ENCODE measurements around the gene PIK3CD.

PIK3CD gene

GRCh38 chr1:9628541-9629444, 22.7 kb upstream of the PIK3CD start:
- no peak for TF ChIP-seq CTCF (IDR thresholded peaks at IDR 0.05)

GRCh38 chr1:9629445-9630201, 21.9 kb upstream of the PIK3CD start:
- no peak for TF ChIP-seq CTCF (IDR thresholded peaks at IDR 0.05)

GRCh38 chr1:9630331-9631111, 21.0 kb upstream of the PIK3CD start:
- TF ChIP-seq CTCF (IDR thresholded peaks at IDR 0.05): no peak

- no peak for TF ChIP-seq CTCF (IDR thresholded peaks at IDR 0.05)
Measured at GRCh38 chr1:9631613-9632012, 19.9 kb upstream of the PIK3CD start.

GRCh38 chr1:9633493-9633892, 18.0 kb upstream of the PIK3CD start:
- no peak for TF ChIP-seq CTCF (IDR thresholded peaks at IDR 0.05)

GRCh38 chr1:9634582-9634981, 16.9 kb upstream of the PIK3CD start:
- TF ChIP-seq CTCF (IDR thresholded peaks at IDR 0.05): no peak

GRCh38 chr1:9639227-9639626, 12.3 kb upstream of the PIK3CD start:
- TF ChIP-seq CTCF (IDR thresholded peaks at IDR 0.05): no peak

Measured in LNCAP (cell line).